DND-41 (cell line): Measurements from ENCODE around the gene TRDMT1.

Experiments
- CTCF ChIP-seq: IDR thresholded peaks from 2 replicates; pipeline ENCODE4 v1.5.1; 2012; ENCODE audit warnings: borderline replicate concordance, low read length, moderate library complexity, mild to moderate bottlenecking; ENCODE audit not compliant: poor library complexity, severe bottlenecking; ENCODE audit errors: extremely low read depth
- EZH2 ChIP-seq: IDR thresholded peaks from 3 replicates; pipeline ENCODE4 v1.6.1; 2012; ENCODE audit warnings: borderline replicate concordance, low read depth, mild to moderate bottlenecking, moderate library complexity, low read length, inconsistent platforms; ENCODE audit not compliant: severe bottlenecking

- TF ChIP-seq CTCF (no peak), EZH2 (no peak)
Observed at GRCh38 chr10:17101257-17101909, 100.1 kb downstream of the TRDMT1 start.
